ENCODE measurements around the gene SEPTIN1. TPM values are rescaled to one million over a fixed set of nuclear protein-coding genes. Genes with fewer than 3 reads are reported as not detected.

SEPTIN1 gene
- total and polyA plus RNA-seq, 2 experiments from 2014 or later = 1.5 TPM; not detected in 1

DNA sequence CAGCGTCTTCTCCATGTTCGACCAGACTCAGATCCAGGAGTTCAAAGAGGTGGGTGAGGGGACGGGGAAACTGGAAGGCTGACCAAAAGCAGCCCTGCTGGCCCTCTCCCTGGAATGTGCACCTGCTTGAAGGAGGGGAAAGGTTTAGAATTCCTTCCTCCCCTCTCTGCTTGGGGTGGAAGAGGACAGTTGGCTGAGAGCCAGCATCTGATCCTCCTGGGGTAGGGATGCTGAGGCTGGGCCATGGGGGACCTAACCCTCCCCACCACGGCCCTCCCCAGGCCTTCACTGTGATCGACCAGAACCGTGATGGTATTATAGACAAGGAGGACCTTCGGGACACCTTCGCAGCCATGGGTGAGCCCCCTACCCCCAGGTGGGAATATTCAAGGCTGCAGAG lies 6.5 kb downstream of the SEPTIN1 start:
- Histone ChIP-seq H4K20me1 (ENCODE audit: insufficient read depth, poor library complexity, severe bottlenecking) (no peaks in the 10 kb centered on the region), H3K36me3 (replicated peaks; ENCODE audit: insufficient read depth, low read depth) (no peaks in the 10 kb centered on the region), H2AFZ (no peak overlapping the region), H3K4me3 (no peak overlapping the region), H3K4me2 (no peak overlapping the region), H3K9me3 (ENCODE audit: low read depth) (no peaks in the 10 kb centered on the region), H3K9me2 (replicated peaks; ENCODE audit: insufficient read depth) (no peaks in the 10 kb centered on the region), H3K27ac (peak overlapping the region; percentile 99), H3K79me2 (peaks cover 6% of the 10 kb centered on the region), H3K27me3 (no peaks in the 10 kb centered on the region), H3K4me1 (ENCODE audit: insufficient read depth) (peaks cover 14% of the 10 kb centered on the region)
- WGBS (ENCODE audit: low lambda C conversion rate, missing lambda C conversion rate) = 96% methylated on average over 8 of the region's 8 CpGs
- no peak for DNase-seq (ENCODE audit: low spot score)
- TF ChIP-seq EZH2phosphoT487 (IDR thresholded peaks at IDR 0.05; ENCODE audit: low read depth, severe bottlenecking, unreplicated experiment) (no peak), EZH2 (IDR thresholded peaks at IDR 0.05; ENCODE audit: borderline replicate concordance) (no peak)
- TF ChIP-seq, protein P1, sequence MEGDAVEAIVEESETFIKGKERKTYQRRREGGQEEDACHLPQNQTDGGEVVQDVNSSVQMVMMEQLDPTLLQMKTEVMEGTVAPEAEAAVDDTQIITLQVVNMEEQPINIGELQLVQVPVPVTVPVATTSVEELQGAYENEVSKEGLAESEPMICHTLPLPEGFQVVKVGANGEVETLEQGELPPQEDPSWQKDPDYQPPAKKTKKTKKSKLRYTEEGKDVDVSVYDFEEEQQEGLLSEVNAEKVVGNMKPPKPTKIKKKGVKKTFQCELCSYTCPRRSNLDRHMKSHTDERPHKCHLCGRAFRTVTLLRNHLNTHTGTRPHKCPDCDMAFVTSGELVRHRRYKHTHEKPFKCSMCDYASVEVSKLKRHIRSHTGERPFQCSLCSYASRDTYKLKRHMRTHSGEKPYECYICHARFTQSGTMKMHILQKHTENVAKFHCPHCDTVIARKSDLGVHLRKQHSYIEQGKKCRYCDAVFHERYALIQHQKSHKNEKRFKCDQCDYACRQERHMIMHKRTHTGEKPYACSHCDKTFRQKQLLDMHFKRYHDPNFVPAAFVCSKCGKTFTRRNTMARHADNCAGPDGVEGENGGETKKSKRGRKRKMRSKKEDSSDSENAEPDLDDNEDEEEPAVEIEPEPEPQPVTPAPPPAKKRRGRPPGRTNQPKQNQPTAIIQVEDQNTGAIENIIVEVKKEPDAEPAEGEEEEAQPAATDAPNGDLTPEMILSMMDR (IDR thresholded peaks at IDR 0.05; ENCODE audit: poor library complexity) = no peak

- H3K9me2 ChIP-seq (replicated peaks; ENCODE audit: insufficient read depth) = no peaks in the 10 kb centered on the region
- TF ChIP-seq, protein P1 (IDR thresholded peaks at IDR 0.05; ENCODE audit: poor library complexity) = no peak
- TF ChIP-seq EZH2phosphoT487 (IDR thresholded peaks at IDR 0.05; ENCODE audit: low read depth, severe bottlenecking, unreplicated experiment) (no peak), EZH2 (IDR thresholded peaks at IDR 0.05; ENCODE audit: borderline replicate concordance) (no peak)
- no peaks in the 10 kb centered on the region for H3K36me3 ChIP-seq (replicated peaks; ENCODE audit: insufficient read depth, low read depth)
- H2AFZ ChIP-seq = no peak within 1 kb of the TSS
- no peak within 1 kb of the TSS for H3K27ac ChIP-seq
- peaks cover 7% of the 10 kb centered on the region for H3K79me2 ChIP-seq
- H3K27me3 ChIP-seq = no peaks in the 10 kb centered on the region
- H3K4me1 ChIP-seq (ENCODE audit: insufficient read depth) = peaks cover 14% of the 10 kb centered on the region
- H3K4me2 ChIP-seq = no peak within 1 kb of the TSS
- peaks cover 2% of the 10 kb centered on the region for H4K20me1 ChIP-seq (ENCODE audit: insufficient read depth, poor library complexity, severe bottlenecking)
- no peak within 1 kb of the TSS for H3K4me3 ChIP-seq
- no peak for DNase-seq (ENCODE audit: low spot score)
- 88% methylated on average over 6 of the region's 6 CpGs for WGBS (ENCODE audit: low lambda C conversion rate, missing lambda C conversion rate)
- H3K9me3 ChIP-seq (ENCODE audit: low read depth) = no peaks in the 10 kb centered on the region
Measured at GRCh38 chr16:30374538-30374937, 7.8 kb downstream of the SEPTIN1 start, which contains the start of gene MYL11. MYL11 (plus strand) TSS chr16:30374802; CDS start chr16:30374858, 56 bp downstream.

GRCh38 chr16:30372725-30373124 lies 9.6 kb downstream of the SEPTIN1 start:
- WGBS (ENCODE audit: low lambda C conversion rate, missing lambda C conversion rate) = 92% methylated on average over 5 of the region's 5 CpGs

More at GRCh38 chr16:30372725-30373124, 9.6 kb downstream of the SEPTIN1 start:
- no peak overlapping the region for H3K4me2 ChIP-seq
- H3K4me1 ChIP-seq (ENCODE audit: insufficient read depth) = peaks cover 17% of the 10 kb centered on the region
- no peak overlapping the region for H3K4me3 ChIP-seq
- no peaks in the 10 kb centered on the region for H3K27me3 ChIP-seq
- H3K36me3 ChIP-seq (replicated peaks; ENCODE audit: insufficient read depth, low read depth) = no peaks in the 10 kb centered on the region
- TF ChIP-seq EZH2phosphoT487 (IDR thresholded peaks at IDR 0.05; ENCODE audit: low read depth, severe bottlenecking, unreplicated experiment) (no peak), EZH2 (IDR thresholded peaks at IDR 0.05; ENCODE audit: borderline replicate concordance) (no peak)
- TF ChIP-seq, protein P1 (IDR thresholded peaks at IDR 0.05; ENCODE audit: poor library complexity) = no peak
- H2AFZ ChIP-seq = no peak overlapping the region
- peaks cover 22% of the 10 kb centered on the region for H3K79me2 ChIP-seq
- DNase-seq (ENCODE audit: low spot score) = no peak
- no peaks in the 10 kb centered on the region for H3K9me2 ChIP-seq (replicated peaks; ENCODE audit: insufficient read depth)
- no peaks in the 10 kb centered on the region for H3K9me3 ChIP-seq (ENCODE audit: low read depth)
- peaks cover 20% of the 10 kb centered on the region for H4K20me1 ChIP-seq (ENCODE audit: insufficient read depth, poor library complexity, severe bottlenecking)
- no peak overlapping the region for H3K27ac ChIP-seq
